HEK293 (cell line): Measurements from ENCODE around the gene ZBBX.

Source experiments
- SP2 ChIP-seq: fragments of 450-650 bp; formaldehyde crosslinking; IDR thresholded peaks from 2 replicates; pipeline ENCODE4 v1.5.1; 2016; ENCODE audit warnings: missing biosample characterization, missing genetic modification characterization
- YY1 ChIP-seq: fragments of 450-650 bp; formaldehyde crosslinking; IDR thresholded peaks from 2 replicates; pipeline ENCODE4 v1.5.1; 2018; ENCODE audit warnings: missing biosample characterization, missing genetic modification characterization
- ZNF112 ChIP-seq: fragments of 450-650 bp; formaldehyde crosslinking; IDR thresholded peaks from 2 replicates; pipeline ENCODE4 v1.5.0; 2017; ENCODE audit warnings: missing biosample characterization, missing genetic modification characterization
- ZNF174 ChIP-seq: fragments of 450-650 bp; formaldehyde crosslinking; IDR thresholded peaks from 2 replicates; pipeline ENCODE4 v1.5.0; 2017; ENCODE audit warnings: missing biosample characterization, mild to moderate bottlenecking, missing genetic modification characterization
- ZNF239 ChIP-seq: fragments of 450-650 bp; formaldehyde crosslinking; IDR thresholded peaks from 2 replicates; pipeline ENCODE4 v1.5.1; 2016; ENCODE audit warnings: missing biosample characterization, missing genetic modification characterization
- ZNF341 ChIP-seq: fragments of 450-650 bp; formaldehyde crosslinking; IDR thresholded peaks from 2 replicates; pipeline ENCODE4; 2016; ENCODE audit warnings: low read depth, missing biosample characterization, missing genetic modification characterization
- ZNF416 ChIP-seq: fragments of 450-650 bp; formaldehyde crosslinking; IDR thresholded peaks from 2 replicates; pipeline ENCODE4 v1.5.1; 2016; ENCODE audit warnings: missing biosample characterization, missing genetic modification characterization
- ZNF600 ChIP-seq: fragments of 450-650 bp; formaldehyde crosslinking; IDR thresholded peaks from 2 replicates; pipeline ENCODE4 v1.5.1; 2016; ENCODE audit warnings: missing biosample characterization, missing genetic modification characterization
- ZNF768 ChIP-seq: fragments of 450-650 bp; formaldehyde crosslinking; IDR thresholded peaks from 2 replicates; pipeline ENCODE4 v1.5.1; 2018; ENCODE audit warnings: missing biosample characterization, mild to moderate bottlenecking, missing genetic modification characterization
- TF ChIP-seq, protein P1 (sequence below): fragments of 450-650 bp; formaldehyde crosslinking; IDR thresholded peaks from 2 replicates; pipeline ENCODE4 v1.5.1; 2017; ENCODE audit warnings: missing biosample characterization, missing genetic modification characterization
- TF ChIP-seq, protein P2 (sequence below): fragments of 450-650 bp; formaldehyde crosslinking; IDR thresholded peaks from 2 replicates; pipeline ENCODE4 v1.5.1; 2016; ENCODE audit warnings: missing biosample characterization, missing genetic modification characterization
- TF ChIP-seq, protein P3 (sequence below): fragments of 450-650 bp; formaldehyde crosslinking; optimal IDR thresholded peaks from 2 replicates; pipeline ENCODE3; 2016; ENCODE audit warnings: missing biosample characterization, mild to moderate bottlenecking, missing genetic modification characterization
- TF ChIP-seq, protein P4 (sequence below): fragments of 450-650 bp; formaldehyde crosslinking; IDR thresholded peaks from 2 replicates; pipeline ENCODE4 v1.5.1; 2016; ENCODE audit warnings: missing biosample characterization, missing genetic modification characterization

DNA sequence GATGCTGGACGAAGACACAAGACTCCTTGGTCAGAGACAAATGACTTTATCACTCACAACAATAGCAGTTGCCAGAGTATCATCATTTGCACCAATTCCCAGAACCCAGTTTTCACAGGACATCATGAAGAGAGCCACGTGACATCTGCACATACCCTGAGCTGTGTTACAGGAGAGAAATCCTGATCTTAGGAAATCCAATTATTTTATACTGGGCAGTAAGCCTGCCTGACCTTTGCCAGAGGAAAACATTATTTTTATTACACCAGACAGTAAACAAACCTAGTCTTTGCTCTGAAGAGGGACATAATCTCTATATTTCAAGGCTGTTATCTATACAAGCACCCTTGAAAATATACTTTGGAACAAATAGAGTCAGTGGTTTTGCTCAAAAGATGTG is 77.4 kb downstream of the ZBBX start:
- no peak for TF ChIP-seq ZNF112 (tag by site-specific recombination)
- TF ChIP-seq ZNF768 (tag by site-specific recombination) = no peak
- TF ChIP-seq, protein P1, sequence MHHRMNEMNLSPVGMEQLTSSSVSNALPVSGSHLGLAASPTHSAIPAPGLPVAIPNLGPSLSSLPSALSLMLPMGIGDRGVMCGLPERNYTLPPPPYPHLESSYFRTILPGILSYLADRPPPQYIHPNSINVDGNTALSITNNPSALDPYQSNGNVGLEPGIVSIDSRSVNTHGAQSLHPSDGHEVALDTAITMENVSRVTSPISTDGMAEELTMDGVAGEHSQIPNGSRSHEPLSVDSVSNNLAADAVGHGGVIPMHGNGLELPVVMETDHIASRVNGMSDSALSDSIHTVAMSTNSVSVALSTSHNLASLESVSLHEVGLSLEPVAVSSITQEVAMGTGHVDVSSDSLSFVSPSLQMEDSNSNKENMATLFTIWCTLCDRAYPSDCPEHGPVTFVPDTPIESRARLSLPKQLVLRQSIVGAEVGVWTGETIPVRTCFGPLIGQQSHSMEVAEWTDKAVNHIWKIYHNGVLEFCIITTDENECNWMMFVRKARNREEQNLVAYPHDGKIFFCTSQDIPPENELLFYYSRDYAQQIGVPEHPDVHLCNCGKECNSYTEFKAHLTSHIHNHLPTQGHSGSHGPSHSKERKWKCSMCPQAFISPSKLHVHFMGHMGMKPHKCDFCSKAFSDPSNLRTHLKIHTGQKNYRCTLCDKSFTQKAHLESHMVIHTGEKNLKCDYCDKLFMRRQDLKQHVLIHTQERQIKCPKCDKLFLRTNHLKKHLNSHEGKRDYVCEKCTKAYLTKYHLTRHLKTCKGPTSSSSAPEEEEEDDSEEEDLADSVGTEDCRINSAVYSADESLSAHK = no peak
- TF ChIP-seq ZNF600 (tag by site-specific recombination) = no peak
- TF ChIP-seq, protein P2, sequence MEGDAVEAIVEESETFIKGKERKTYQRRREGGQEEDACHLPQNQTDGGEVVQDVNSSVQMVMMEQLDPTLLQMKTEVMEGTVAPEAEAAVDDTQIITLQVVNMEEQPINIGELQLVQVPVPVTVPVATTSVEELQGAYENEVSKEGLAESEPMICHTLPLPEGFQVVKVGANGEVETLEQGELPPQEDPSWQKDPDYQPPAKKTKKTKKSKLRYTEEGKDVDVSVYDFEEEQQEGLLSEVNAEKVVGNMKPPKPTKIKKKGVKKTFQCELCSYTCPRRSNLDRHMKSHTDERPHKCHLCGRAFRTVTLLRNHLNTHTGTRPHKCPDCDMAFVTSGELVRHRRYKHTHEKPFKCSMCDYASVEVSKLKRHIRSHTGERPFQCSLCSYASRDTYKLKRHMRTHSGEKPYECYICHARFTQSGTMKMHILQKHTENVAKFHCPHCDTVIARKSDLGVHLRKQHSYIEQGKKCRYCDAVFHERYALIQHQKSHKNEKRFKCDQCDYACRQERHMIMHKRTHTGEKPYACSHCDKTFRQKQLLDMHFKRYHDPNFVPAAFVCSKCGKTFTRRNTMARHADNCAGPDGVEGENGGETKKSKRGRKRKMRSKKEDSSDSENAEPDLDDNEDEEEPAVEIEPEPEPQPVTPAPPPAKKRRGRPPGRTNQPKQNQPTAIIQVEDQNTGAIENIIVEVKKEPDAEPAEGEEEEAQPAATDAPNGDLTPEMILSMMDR (tag by site-specific recombination) = no peak
- no peak for TF ChIP-seq ZNF416
- no peak for TF ChIP-seq ZNF239 (tag by site-specific recombination)
- no peak for TF ChIP-seq ZNF341
- TF ChIP-seq, protein P3, sequence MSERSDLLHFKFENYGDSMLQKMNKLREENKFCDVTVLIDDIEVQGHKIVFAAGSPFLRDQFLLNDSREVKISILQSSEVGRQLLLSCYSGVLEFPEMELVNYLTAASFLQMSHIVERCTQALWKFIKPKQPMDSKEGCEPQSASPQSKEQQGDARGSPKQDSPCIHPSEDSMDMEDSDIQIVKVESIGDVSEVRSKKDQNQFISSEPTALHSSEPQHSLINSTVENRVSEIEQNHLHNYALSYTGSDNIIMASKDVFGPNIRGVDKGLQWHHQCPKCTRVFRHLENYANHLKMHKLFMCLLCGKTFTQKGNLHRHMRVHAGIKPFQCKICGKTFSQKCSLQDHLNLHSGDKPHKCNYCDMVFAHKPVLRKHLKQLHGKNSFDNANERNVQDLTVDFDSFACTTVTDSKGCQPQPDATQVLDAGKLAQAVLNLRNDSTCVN (tag by site-specific recombination) = no peak
- no peak for TF ChIP-seq ZNF174 (tag by site-specific recombination)
- no peak for TF ChIP-seq SP2 (tag by site-specific recombination)
- TF ChIP-seq, protein P4, sequence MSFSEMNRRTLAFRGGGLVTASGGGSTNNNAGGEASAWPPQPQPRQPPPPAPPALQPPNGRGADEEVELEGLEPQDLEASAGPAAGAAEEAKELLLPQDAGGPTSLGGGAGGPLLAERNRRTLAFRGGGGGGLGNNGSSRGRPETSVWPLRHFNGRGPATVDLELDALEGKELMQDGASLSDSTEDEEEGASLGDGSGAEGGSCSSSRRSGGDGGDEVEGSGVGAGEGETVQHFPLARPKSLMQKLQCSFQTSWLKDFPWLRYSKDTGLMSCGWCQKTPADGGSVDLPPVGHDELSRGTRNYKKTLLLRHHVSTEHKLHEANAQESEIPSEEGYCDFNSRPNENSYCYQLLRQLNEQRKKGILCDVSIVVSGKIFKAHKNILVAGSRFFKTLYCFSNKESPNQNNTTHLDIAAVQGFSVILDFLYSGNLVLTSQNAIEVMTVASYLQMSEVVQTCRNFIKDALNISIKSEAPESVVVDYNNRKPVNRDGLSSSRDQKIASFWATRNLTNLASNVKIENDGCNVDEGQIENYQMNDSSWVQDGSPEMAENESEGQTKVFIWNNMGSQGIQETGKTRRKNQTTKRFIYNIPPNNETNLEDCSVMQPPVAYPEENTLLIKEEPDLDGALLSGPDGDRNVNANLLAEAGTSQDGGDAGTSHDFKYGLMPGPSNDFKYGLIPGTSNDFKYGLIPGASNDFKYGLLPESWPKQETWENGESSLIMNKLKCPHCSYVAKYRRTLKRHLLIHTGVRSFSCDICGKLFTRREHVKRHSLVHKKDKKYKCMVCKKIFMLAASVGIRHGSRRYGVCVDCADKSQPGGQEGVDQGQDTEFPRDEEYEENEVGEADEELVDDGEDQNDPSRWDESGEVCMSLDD (tag by site-specific recombination) = no peak
- no peak for TF ChIP-seq YY1
